GM12878 (cell line): ENCODE data around the gene GJA4. TPM values are rescaled to one million over a fixed set of nuclear protein-coding genes. Genes with fewer than 3 reads are reported as not detected.

Experiments used
- CHD4 ChIP-seq: fragments of 200-600 bp; sonication (generic); IDR thresholded peaks from 2 replicates; pipeline ENCODE4 v1.6.1; 2016; ENCODE audit warnings: mild to moderate bottlenecking
- CTCF ChIP-seq, 3 experiments: IDR thresholded peaks in 2 of 3; conservative IDR thresholded peaks in 1 of 3; 2 replicates each; pipeline ENCODE4 v1.5.1; 2011; ENCODE audit warnings: low read depth in 3 of 3, low read length in 3 of 3, mild to moderate bottlenecking in 3 of 3, control low read depth in 2 of 3, moderate library complexity in 2 of 3, inconsistent platforms in 1 of 3, mixed read lengths in 1 of 3; ENCODE audit not compliant: control insufficient read depth in 2 of 3, insufficient read depth in 1 of 3; ENCODE audit errors: extremely low read depth in 1 of 3
- E2F8 ChIP-seq: fragments of 450-650 bp; IDR thresholded peaks from 2 replicates; pipeline ENCODE4 v1.6.1; 2018; ENCODE audit warnings: mild to moderate bottlenecking, low read depth, moderate library complexity; ENCODE audit not compliant: partially characterized antibody
- MYC ChIP-seq: IDR thresholded peaks from 2 replicates; pipeline ENCODE4 v1.6.1; 2011; ENCODE audit warnings: mild to moderate bottlenecking, low read length, moderate library complexity, inconsistent platforms; ENCODE audit not compliant: insufficient read depth, insufficient replicate concordance, insufficient read length, severe bottlenecking
- NFYB ChIP-seq: IDR thresholded peaks from 2 replicates; pipeline ENCODE4 v1.6.1; 2011; ENCODE audit warnings: low read depth, mild to moderate bottlenecking, low read length, improper control_type of control experiment, moderate library complexity; ENCODE audit not compliant: insufficient read depth
- REST ChIP-seq: IDR thresholded peaks from 2 replicates; pipeline ENCODE4 v1.6.1; 2012; ENCODE audit warnings: mild to moderate bottlenecking, low read depth, low read length
- SMAD5 ChIP-seq: IDR thresholded peaks from 2 replicates; pipeline ENCODE4 v1.6.1; 2016; ENCODE audit warnings: antibody characterized with exemption, low read depth
- STAT3 ChIP-seq: IDR thresholded peaks from 2 replicates; pipeline ENCODE4 v1.6.1; 2011; ENCODE audit warnings: low read depth, low read length, improper control_type of control experiment
- ZNF217 ChIP-seq: fragments of 450-650 bp; IDR thresholded peaks from 2 replicates; pipeline ENCODE4 v1.6.1; 2017; ENCODE audit warnings: antibody characterized with exemption, mild to moderate bottlenecking
- ZZZ3 ChIP-seq: IDR thresholded peaks from 2 replicates; pipeline ENCODE4 v1.6.1; 2011; ENCODE audit warnings: low read depth; ENCODE audit not compliant: control insufficient read depth, insufficient read length
- polyA plus RNA-seq, 11 experiments: library from polyadenylated mRNA; depleted of rRNA in 4 of 11; unstranded in 6 of 11; stranded (reverse) in 5 of 11; fragments of >200 nt; fragmentation: Nextera tagmentation in 4 of 11; fragmentation: Illumina TruSeq in 1 of 11; extraction: Ambion mirVana in 4 of 11; extraction: Trizol in 1 of 11; gene quantifications; 1 replicate in 1 of 11; 2 replicates in 10 of 11; pipeline versions ENCODE4 v1.2.1 to v1.2.3, GENCODE V29; 2011 to 2016; ENCODE audit warnings: inconsistent platforms in 2 of 11, missing spikeins in 2 of 11, low read depth in 1 of 11
- total RNA-seq, 4 experiments: library from RNA; depleted of rRNA in 3 of 4; stranded (reverse); fragments of >200 nt in 3 of 4; fragmentation: Illumina TruSeq in 1 of 4; extraction: Trizol in 1 of 4; gene quantifications; 2 replicates each; pipeline versions ENCODE4 v1.2.1 to v1.2.3, GENCODE V29; 2013 to 2021

Gene GJA4
- total and polyA plus RNA-seq, 10 of the 15 experiments (the other 5 are each of a cell fraction or from before 2014, with no cell fraction given): 0.09 to 0.18 TPM; not detected in 8

GRCh38 chr1:34833711-34834110, 40.9 kb downstream of the GJA4 start (continued):
- no peak for TF ChIP-seq NFYB
- TF ChIP-seq ZZZ3: no peak
- TF ChIP-seq E2F8: no peak
- no peak for TF ChIP-seq CHD4
- no peak for TF ChIP-seq ZNF217
- no peak for TF ChIP-seq STAT3
- TF ChIP-seq MYC: no peak
- TF ChIP-seq SMAD5: no peak
- no peak for TF ChIP-seq CTCF (IDR thresholded peaks at IDR 0.05 in 2 of 3, conservative IDR thresholded peaks at IDR 0.05 in 1 of 3; ENCODE audit: control insufficient read depth in 2 of 3, extremely low read depth in 1 of 3, insufficient read depth in 1 of 3, low read depth in 3 of 3, low read length in 3 of 3)
- no peak for TF ChIP-seq REST
